ENCODE data around the gene B3GALNT2. TPM values are rescaled to one million over a fixed set of nuclear protein-coding genes. Genes with fewer than 3 reads are reported as not detected.

The B3GALNT2 gene
- total RNA-seq, 4 donors from 2014 or later, result 21.7 to 46.2 (median 26.1) TPM

DNA sequence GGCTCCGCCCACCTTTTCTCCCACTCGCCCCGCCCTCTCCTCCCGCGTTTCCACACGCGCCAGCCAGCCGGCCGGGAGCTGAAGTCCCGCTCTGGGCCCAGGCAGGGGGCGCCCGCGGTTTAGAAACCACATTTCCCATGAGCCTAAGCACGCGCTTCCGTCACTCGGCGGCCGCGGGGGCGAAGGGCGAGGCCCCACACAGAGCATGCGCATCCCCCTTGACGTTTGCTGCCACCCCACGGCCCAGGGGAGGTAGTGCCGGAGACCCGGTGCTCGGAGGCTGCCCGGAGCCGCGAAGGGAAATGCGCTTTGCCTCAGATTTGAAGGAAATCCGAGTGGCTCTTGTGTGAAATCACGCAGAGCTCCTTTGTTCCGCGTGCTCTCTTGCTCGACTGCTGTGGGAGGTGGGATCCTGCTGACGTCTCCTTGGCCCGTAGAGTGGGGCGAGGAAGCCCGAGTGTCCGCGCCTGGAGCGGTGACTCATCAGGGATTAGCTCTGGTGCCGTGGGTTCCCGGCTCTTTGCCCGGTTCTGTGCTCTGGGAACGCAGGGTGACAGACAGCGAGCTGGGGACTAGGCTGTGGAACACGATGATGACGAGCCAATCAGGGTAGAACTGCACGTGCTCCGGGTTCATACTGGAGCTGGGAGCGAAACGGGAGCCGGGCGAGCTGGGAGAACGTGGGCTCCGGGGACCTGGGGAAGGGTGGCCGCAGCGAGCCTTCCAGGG, 406 bp upstream of the B3GALNT2 start:
- intact Hi-C loops (cut with DNase I; ENCODE audit: low total_unique reads), result no loop called here
- H3K4me3 ChIP-seq (ENCODE audit: low read depth, poor library complexity, severe bottlenecking), result peak overlapping the region; percentile 72
- DNase-seq (ENCODE audit: low spot score in 2 of 2), result peak; percentile 98 to 100
- TF ChIP-seq CTCF (IDR thresholded peaks at IDR 0.05) (peak in 1 of 3 donors; percentile 92), POLR2A (IDR thresholded peaks at IDR 0.05) (peak in 1 of 2 donors; percentile 38)
- 0 to 1% methylated on average over 49 to 53 of the region's 61 CpGs for WGBS, 2 donors

GRCh38 chr1:235503403-235504121, 690 bp downstream of the B3GALNT2 start:
- 0 to 1% methylated on average over 35 to 48 of the region's 49 CpGs for WGBS, 2 donors
- intact Hi-C loops (cut with DNase I; ENCODE audit: low total_unique reads), result no loop called here
- DNase-seq (ENCODE audit: low spot score in 2 of 2), result peak; percentile 25 to 94
- H3K4me3 ChIP-seq (ENCODE audit: low read depth, poor library complexity, severe bottlenecking), result peak overlapping the region; percentile 91
- TF ChIP-seq POLR2A (IDR thresholded peaks at IDR 0.05), result no peak
- TF ChIP-seq CTCF (IDR thresholded peaks at IDR 0.05), result no peak

DNA sequence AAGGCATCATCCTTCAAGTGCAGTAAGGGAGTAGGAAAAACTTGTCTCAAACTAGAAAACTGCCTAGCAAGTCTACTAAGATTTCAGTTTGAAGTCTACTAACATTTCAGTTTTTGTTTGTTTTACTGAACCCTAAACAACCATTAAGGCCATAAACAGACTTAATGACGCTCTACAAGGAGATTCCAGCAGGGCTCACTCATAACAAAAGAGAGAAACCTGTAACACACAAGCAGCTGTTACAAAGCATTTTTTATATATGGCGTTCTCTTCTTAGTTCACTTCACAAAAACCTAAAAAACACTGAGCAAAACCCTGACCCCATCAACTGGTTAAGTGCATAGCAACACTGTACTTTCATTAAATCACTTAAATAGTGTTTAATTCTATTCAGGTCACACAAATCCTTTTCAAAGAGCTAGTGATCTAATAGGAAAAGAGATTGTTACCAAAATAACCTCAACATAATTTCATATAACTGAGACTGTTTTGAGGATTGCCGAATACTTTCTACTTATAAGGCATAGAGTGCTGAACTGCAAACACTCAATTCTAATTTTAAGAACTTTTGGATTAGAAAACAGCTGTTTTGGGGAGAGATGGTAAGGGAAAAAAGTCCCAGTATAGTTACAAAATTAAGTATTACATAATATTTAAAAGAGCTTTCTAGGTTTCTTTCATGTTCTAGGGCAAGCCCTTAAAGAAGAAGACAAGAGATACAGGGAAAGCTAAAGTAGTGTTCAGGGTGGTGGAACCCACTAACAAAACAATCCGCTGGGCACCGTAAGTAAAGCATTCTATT, 1.4 kb downstream of the B3GALNT2 start:
- intact Hi-C loops (cut with DNase I; ENCODE audit: low total_unique reads), result no loop called here
- 15 to 18% methylated on average over 5 of the region's 5 CpGs for WGBS, 2 donors
- H3K4me3 ChIP-seq (ENCODE audit: low read depth, poor library complexity, severe bottlenecking), result no peak overlapping the region
- TF ChIP-seq CTCF (IDR thresholded peaks at IDR 0.05) (no peak), POLR2A (IDR thresholded peaks at IDR 0.05) (no peak)
- no peak for DNase-seq (ENCODE audit: low spot score in 2 of 2)

- intact Hi-C loops (cut with DNase I; ENCODE audit: low total_unique reads), result no loop called here
- no peak for DNase-seq (ENCODE audit: low spot score in 2 of 2)
- H3K4me3 ChIP-seq (ENCODE audit: low read depth, poor library complexity, severe bottlenecking), result no peak overlapping the region
- TF ChIP-seq CTCF (IDR thresholded peaks at IDR 0.05) (no peak), POLR2A (IDR thresholded peaks at IDR 0.05) (no peak)
- 60 to 71% methylated on average over 5 of the region's 5 CpGs for WGBS, 2 donors
Observed at GRCh38 chr1:235500971-235501540, 3.2 kb downstream of the B3GALNT2 start.

DNA sequence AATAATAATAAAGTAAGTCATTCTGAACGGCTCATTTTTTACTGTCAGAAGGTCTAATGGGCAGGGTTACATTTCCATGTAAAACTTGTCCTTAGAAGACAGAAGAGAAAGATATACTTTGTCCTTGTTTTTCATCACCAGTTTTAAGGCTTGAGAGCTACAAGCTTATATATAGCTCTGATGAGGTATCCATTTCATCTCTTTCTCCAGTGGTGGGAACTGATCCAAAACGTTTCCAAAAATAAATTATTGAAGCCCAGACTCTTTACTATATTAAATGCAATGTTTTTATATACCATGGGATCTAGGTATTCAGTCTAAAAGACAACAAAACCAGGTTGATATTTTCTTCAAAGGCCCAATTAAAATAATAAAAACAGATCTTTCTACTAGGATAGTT, 8.7 kb downstream of the B3GALNT2 start:
- intact Hi-C loops (cut with DNase I; ENCODE audit: low total_unique reads), result no loop called here
- TF ChIP-seq POLR2A (IDR thresholded peaks at IDR 0.05), result no peak
- no peak for TF ChIP-seq CTCF (IDR thresholded peaks at IDR 0.05)
- no peak for DNase-seq (ENCODE audit: low spot score in 2 of 2)
- H3K4me3 ChIP-seq (ENCODE audit: low read depth, poor library complexity, severe bottlenecking), result no peak overlapping the region
- WGBS, 2 donors, result 67 to 68% methylated on average over 2 of the region's 2 CpGs
